Hepatocyte (in vitro differentiated cells): Measurements from ENCODE around the gene DPYSL3. TPM values are rescaled to one million over a fixed set of nuclear protein-coding genes. Genes with fewer than 3 reads are reported as not detected.
"Not testable (repeated sequence)": the region's sequence is repeated elsewhere in the genome, so short reads cannot be mapped to it uniquely, and the experiment has no call there.

Experiments used
- DNase-seq: peaks from one replicate; pipeline ENCODE4 v3.0.0-alpha.2; 2016; ENCODE audit warnings: low spot score
- H2AFZ ChIP-seq: fragments of 200-600 bp; sonication (generic); 2 replicates; pipeline ENCODE4 v1.6.0; 2016; ENCODE audit warnings: antibody characterized with exemption, mild to moderate bottlenecking
- H3K27ac ChIP-seq: fragments of 200-600 bp; sonication (generic); 2 replicates; pipeline ENCODE4 v1.5.1; 2016; ENCODE audit warnings: mild to moderate bottlenecking
- H3K27me3 ChIP-seq: fragments of 200-600 bp; sonication (generic); 2 replicates; pipeline ENCODE4 v1.6.1; 2016
- H3K36me3 ChIP-seq: fragments of 200-600 bp; sonication (generic); replicated peaks from 2 replicates; pipeline ENCODE4 v1.5.1; 2016; ENCODE audit warnings: low read depth; ENCODE audit not compliant: insufficient read depth
- H3K4me1 ChIP-seq: fragments of 200-600 bp; sonication (generic); 2 replicates; pipeline ENCODE4 v1.5.1; 2016; ENCODE audit warnings: mild to moderate bottlenecking, moderate library complexity; ENCODE audit not compliant: insufficient read depth
- H3K4me2 ChIP-seq: fragments of 200-600 bp; sonication (generic); 2 replicates; pipeline ENCODE4 v1.6.0; 2016
- H3K4me3 ChIP-seq: fragments of 200-600 bp; sonication (generic); 2 replicates; pipeline ENCODE4 v1.5.1; 2016; ENCODE audit warnings: mild to moderate bottlenecking
- H3K79me2 ChIP-seq: fragments of 200-600 bp; sonication (generic); 2 replicates; pipeline ENCODE4 v1.6.0; 2017; ENCODE audit warnings: mild to moderate bottlenecking
- H3K9me2 ChIP-seq: fragments of 200-600 bp; sonication (generic); replicated peaks from 2 replicates; pipeline ENCODE4 v1.6.0; 2017; ENCODE audit warnings: mild to moderate bottlenecking; ENCODE audit not compliant: insufficient read depth
- H3K9me3 ChIP-seq: fragments of 200-600 bp; sonication (generic); 2 replicates; pipeline ENCODE4 v1.5.1; 2016; ENCODE audit warnings: low read depth, mild to moderate bottlenecking
- H4K20me1 ChIP-seq: fragments of 200-600 bp; sonication (generic); 2 replicates; pipeline ENCODE4 v1.6.0; 2016; ENCODE audit warnings: mild to moderate bottlenecking; ENCODE audit not compliant: insufficient read depth, poor library complexity, severe bottlenecking
- EZH2 ChIP-seq: fragments of 200-600 bp; sonication (generic); IDR thresholded peaks from 2 replicates; pipeline ENCODE4 v1.6.1; 2016; ENCODE audit warnings: antibody characterized with exemption, mild to moderate bottlenecking, borderline replicate concordance
- EZH2phosphoT487 ChIP-seq: fragments of 200-600 bp; sonication (generic); IDR thresholded peaks from one replicate; pipeline ENCODE4 v1.6.1; 2018; ENCODE audit warnings: antibody characterized with exemption, mild to moderate bottlenecking, low read depth, moderate library complexity; ENCODE audit not compliant: unreplicated experiment, severe bottlenecking
- WGBS: methylation state at CpG from one replicate; pipeline ENCODE4 v1.1.6; 2016; ENCODE audit warnings: low lambda C conversion rate; ENCODE audit errors: missing lambda C conversion rate; 5-methylcytosine and 5-hydroxymethylcytosine counted together
- polyA plus RNA-seq: library from polyadenylated mRNA; unstranded; fragments of >200 nt; fragmentation: Nextera tagmentation; extraction: Ambion mirVana; gene quantifications from 2 replicates; pipeline ENCODE4 v1.2.1, GENCODE V29; 2016
- total RNA-seq: library from RNA; depleted of rRNA; stranded (reverse); fragments of >200 nt; gene quantifications from 2 replicates; pipeline ENCODE4 v1.2.3, GENCODE V29; 2014
- TF ChIP-seq, protein P1 (sequence below): fragments of 200-600 bp; sonication (generic); IDR thresholded peaks from 2 replicates; pipeline ENCODE4 v1.5.1; 2016; ENCODE audit warnings: antibody characterized with exemption, mild to moderate bottlenecking; ENCODE audit not compliant: poor library complexity

The DPYSL3 gene
- total and polyA plus RNA-seq, 2 experiments from 2014 or later, result 35.7 to 78.0 TPM

DNA sequence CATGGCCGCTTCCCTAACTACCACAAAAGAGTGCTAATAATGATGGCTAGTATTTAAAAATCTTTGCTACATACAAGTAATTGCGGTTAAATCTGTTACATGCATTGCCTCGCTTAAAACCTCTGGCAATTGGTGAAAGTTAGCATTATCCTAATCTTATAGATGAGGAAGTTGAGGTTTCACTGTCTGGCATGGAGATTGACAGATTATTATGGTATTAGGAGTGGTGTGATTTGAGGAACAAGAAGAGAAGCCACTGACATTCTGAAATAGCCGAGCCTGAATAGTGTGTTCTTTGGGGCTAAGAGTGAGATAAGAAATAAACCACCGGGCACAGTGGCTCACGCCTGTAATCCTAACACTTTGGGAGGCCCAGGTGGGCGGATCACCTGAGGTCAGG, 45.3 kb upstream of the DPYSL3 start:
- peak overlapping the region; percentile 63 for H3K4me2 ChIP-seq
- no peak overlapping the region for H2AFZ ChIP-seq
- no peaks in the 10 kb centered on the region for H4K20me1 ChIP-seq
- 79% methylated on average over 7 of the region's 7 CpGs for WGBS
- peaks cover 20% of the 10 kb centered on the region for H3K4me1 ChIP-seq
- H3K9me2 ChIP-seq, result no peaks in the 10 kb centered on the region
- H3K27ac ChIP-seq, result peak overlapping the region; percentile 91
- DNase-seq, result no peak
- no peaks in the 10 kb centered on the region for H3K27me3 ChIP-seq
- no peak overlapping the region for H3K4me3 ChIP-seq
- H3K9me3 ChIP-seq, result no peaks in the 10 kb centered on the region
- H3K36me3 ChIP-seq, result no peaks in the 10 kb centered on the region
- no peak for TF ChIP-seq EZH2phosphoT487
- no peak for TF ChIP-seq EZH2
- TF ChIP-seq, protein P1, sequence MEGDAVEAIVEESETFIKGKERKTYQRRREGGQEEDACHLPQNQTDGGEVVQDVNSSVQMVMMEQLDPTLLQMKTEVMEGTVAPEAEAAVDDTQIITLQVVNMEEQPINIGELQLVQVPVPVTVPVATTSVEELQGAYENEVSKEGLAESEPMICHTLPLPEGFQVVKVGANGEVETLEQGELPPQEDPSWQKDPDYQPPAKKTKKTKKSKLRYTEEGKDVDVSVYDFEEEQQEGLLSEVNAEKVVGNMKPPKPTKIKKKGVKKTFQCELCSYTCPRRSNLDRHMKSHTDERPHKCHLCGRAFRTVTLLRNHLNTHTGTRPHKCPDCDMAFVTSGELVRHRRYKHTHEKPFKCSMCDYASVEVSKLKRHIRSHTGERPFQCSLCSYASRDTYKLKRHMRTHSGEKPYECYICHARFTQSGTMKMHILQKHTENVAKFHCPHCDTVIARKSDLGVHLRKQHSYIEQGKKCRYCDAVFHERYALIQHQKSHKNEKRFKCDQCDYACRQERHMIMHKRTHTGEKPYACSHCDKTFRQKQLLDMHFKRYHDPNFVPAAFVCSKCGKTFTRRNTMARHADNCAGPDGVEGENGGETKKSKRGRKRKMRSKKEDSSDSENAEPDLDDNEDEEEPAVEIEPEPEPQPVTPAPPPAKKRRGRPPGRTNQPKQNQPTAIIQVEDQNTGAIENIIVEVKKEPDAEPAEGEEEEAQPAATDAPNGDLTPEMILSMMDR, result no peak
- no peaks in the 10 kb centered on the region for H3K79me2 ChIP-seq

DNA sequence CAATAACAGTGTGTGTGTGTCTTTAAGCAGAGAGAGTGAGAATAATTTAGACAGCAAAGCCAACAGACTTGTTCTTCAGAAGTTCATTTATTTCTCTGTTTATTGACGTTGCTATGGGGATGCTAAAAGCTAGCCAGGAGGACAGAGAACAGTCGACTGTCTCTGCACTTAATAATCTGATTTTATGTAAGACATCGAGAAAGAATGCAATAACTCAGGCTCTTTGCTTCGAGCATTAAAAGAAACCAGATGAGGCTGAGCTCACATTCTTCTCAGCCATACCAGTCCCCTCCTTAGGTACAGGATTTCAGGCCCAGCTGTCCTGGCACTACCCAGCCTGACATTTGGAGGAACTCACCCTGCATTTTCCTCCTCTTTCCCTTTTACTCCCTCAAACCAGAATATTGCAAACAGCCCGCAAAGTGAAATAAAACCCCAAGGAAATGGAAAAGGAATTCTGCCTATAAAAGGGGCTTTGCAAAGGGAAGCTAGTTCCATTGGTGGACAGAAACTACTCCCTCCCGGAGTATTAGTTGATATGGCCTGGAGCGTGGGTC, 44.5 kb upstream of the DPYSL3 start:
- H3K4me1 ChIP-seq, result peaks cover 20% of the 10 kb centered on the region
- 29% methylated on average over 7 of the region's 7 CpGs for WGBS
- H3K9me2 ChIP-seq, result no peaks in the 10 kb centered on the region
- no peaks in the 10 kb centered on the region for H3K79me2 ChIP-seq
- peak overlapping the region; percentile 91 for H3K27ac ChIP-seq
- peak; percentile 70 for DNase-seq
- no peak for TF ChIP-seq EZH2
- TF ChIP-seq, protein P1, result no peak
- TF ChIP-seq EZH2phosphoT487, result no peak
- peak overlapping the region; percentile 63 for H3K4me2 ChIP-seq
- H3K27me3 ChIP-seq, result no peaks in the 10 kb centered on the region
- no peaks in the 10 kb centered on the region for H4K20me1 ChIP-seq
- peak overlapping the region; percentile 49 for H2AFZ ChIP-seq
- no peak overlapping the region for H3K4me3 ChIP-seq
- H3K36me3 ChIP-seq, result no peaks in the 10 kb centered on the region
- no peaks in the 10 kb centered on the region for H3K9me3 ChIP-seq

DNA sequence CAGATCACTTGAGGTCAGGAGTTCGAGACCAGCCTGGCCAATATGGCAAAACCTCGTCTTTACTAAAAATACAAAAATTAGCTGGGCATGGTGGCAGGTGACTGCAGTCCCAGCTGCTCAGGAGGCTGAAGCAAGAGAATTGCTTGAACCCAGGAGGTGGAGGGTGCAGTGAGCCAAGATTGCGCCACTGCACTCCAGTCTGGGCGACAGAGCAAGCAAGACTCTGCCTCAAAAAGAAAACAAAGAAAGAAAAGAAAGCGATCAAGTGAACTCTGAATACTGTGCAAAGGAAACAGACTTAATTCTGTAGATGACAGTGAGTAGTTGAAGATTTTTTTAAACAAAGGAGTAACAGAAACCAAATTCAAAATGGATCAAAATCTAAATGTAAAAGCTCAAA, 43.9 kb upstream of the DPYSL3 start:
- H3K9me2 ChIP-seq, H3K9me3 ChIP-seq, H4K20me1 ChIP-seq, H3K27me3 ChIP-seq, H3K36me3 ChIP-seq, H3K79me2 ChIP-seq, DNase-seq, H3K4me3 ChIP-seq: not testable (repeated sequence)
- peaks cover 20% of the 10 kb centered on the region for H3K4me1 ChIP-seq
- 69% methylated on average over 5 of the region's 5 CpGs for WGBS
- H3K4me2 ChIP-seq, result peak overlapping the region; percentile 63
- H3K27ac ChIP-seq, result peak overlapping the region; percentile 91
- peak overlapping the region; percentile 49 for H2AFZ ChIP-seq

DNA sequence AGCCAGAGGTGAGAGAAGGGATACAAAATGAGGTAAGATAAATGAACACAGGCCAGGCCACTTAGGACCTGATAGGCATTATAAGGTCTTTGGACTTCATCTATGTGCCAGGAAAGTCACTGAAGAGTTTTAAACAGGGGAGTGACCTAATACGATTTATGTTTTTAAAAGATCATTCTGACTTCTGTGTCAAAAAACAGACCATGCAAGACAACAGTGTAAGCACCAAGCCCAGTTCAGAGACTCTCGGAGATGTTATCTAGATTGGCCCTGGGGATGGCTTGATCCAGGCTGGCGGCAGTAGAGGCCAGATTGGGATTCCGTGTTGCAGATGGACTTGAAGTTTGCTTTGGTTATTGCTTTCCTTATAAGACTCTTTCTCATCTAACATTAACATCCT, 43.0 kb upstream of the DPYSL3 start:
- no peak for DNase-seq
- TF ChIP-seq EZH2, result no peak
- TF ChIP-seq, protein P1, result no peak
- TF ChIP-seq EZH2phosphoT487, result no peak
- Histone ChIP-seq H3K9me2 (no peaks in the 10 kb centered on the region), H3K4me2 (no peak overlapping the region), H3K4me1 (peaks cover 13% of the 10 kb centered on the region), H3K27ac (no peak overlapping the region), H3K4me3 (no peak overlapping the region), H3K79me2 (no peaks in the 10 kb centered on the region), H3K9me3 (no peaks in the 10 kb centered on the region), H2AFZ (no peak overlapping the region), H3K27me3 (no peaks in the 10 kb centered on the region), H3K36me3 (no peaks in the 10 kb centered on the region), H4K20me1 (no peaks in the 10 kb centered on the region)
- 82% methylated on average over 4 of the region's 4 CpGs for WGBS
